Endothelial cell of umbilical vein (primary cell): ENCODE results near the gene FBLIM1.

Experiments used
- CTCF ChIP-seq, 2 donors: IDR thresholded peaks; 1 replicate in 1 of 2; 2 replicates in 1 of 2; pipeline ENCODE4 v1.5.1; 2011; ENCODE audit warnings: low read length in 2 of 2, mild to moderate bottlenecking in 2 of 2, moderate library complexity in 2 of 2, control low read depth in 1 of 2, inconsistent platforms in 1 of 2, low read depth in 1 of 2; ENCODE audit not compliant: insufficient read depth in 1 of 2; ENCODE audit errors: extremely low read depth in 1 of 2
- EZH2 ChIP-seq: IDR thresholded peaks from 2 replicates; pipeline ENCODE4 v1.6.1; 2012; ENCODE audit warnings: borderline replicate concordance, low read depth, mild to moderate bottlenecking, moderate library complexity, low read length, inconsistent platforms; ENCODE audit not compliant: severe bottlenecking
- JUN ChIP-seq: IDR thresholded peaks from 2 replicates; pipeline ENCODE4 v1.6.1; 2011; ENCODE audit warnings: borderline replicate concordance, low read depth; ENCODE audit not compliant: insufficient read length, insufficient read depth
- MYC ChIP-seq: IDR thresholded peaks from one replicate; pipeline ENCODE4 v1.6.1; 2011; ENCODE audit warnings: mild to moderate bottlenecking, low read depth, low read length
- POLR2A ChIP-seq: IDR thresholded peaks from 2 replicates; pipeline ENCODE4 v1.6.1; 2012; ENCODE audit warnings: low read depth, mild to moderate bottlenecking, control low read depth, low read length
- POLR2AphosphoS5 ChIP-seq: IDR thresholded peaks from 2 replicates; pipeline ENCODE4 v1.6.1; 2012; ENCODE audit warnings: low read depth, mild to moderate bottlenecking, control low read depth, low read length, moderate library complexity; ENCODE audit not compliant: insufficient read depth

GRCh38 chr1:15731735-15732685 lies 26.6 kb upstream of the FBLIM1 start:
- TF ChIP-seq CTCF (IDR thresholded peaks at IDR 0.05; ENCODE audit: extremely low read depth in 1 of 2, insufficient read depth in 1 of 2, low read depth in 1 of 2, low read length in 2 of 2): no peak
- no peak for TF ChIP-seq EZH2
- no peak for TF ChIP-seq POLR2A
- no peak for TF ChIP-seq MYC
- no peak for TF ChIP-seq JUN
- no peak for TF ChIP-seq POLR2AphosphoS5
